H1 (cell line): ENCODE data around the gene F7. TPM values are rescaled to one million over a fixed set of nuclear protein-coding genes. Genes with fewer than 3 reads are reported as not detected.

ENCODE experiments used
- CTCF ChIA-PET: fragments of 300-600 bp; sonication (Branson Sonifier 250); formaldehyde crosslinking; loops from one replicate; lab custom pipeline; 2021; ENCODE audit not compliant: partially characterized antibody; lab: Charles Lee
- POLR2A ChIA-PET: fragments of 300-600 bp; sonication (Branson Sonifier 250); formaldehyde crosslinking; loops from one replicate; lab custom pipeline; 2021; ENCODE audit warnings: inconsistent platforms; ENCODE audit not compliant: partially characterized antibody; lab: Charles Lee
- DNase-seq, 2 experiments: peaks; one replicate each; pipeline versions ENCODE4 v3.0.0 to v3.0.0-alpha.2; 2010 to 2022; ENCODE audit warnings: low spot score in 2 of 2, low read depth in 1 of 2, mixed read lengths in 1 of 2
- FAIRE-seq: peaks from 2 replicates; lab custom pipeline; 2011; peaks lifted over from hg19 to GRCh38; lab: Jason Lieb, UNC
- H2AFZ ChIP-seq: 2 replicates; pipeline ENCODE4 v1.8.1; 2012; ENCODE audit warnings: low read length, inconsistent platforms
- H2AK5ac ChIP-seq: 2 replicates; pipeline ENCODE4 v1.6.1; 2013; ENCODE audit warnings: low read depth, low read length
- H2BK120ac ChIP-seq: replicated peaks from 2 replicates; pipeline ENCODE3; 2013; ENCODE audit warnings: low read depth, low read length, inconsistent platforms
- H2BK12ac ChIP-seq: 2 replicates; pipeline ENCODE4 v1.6.1; 2013; ENCODE audit warnings: low read depth, low read length
- H2BK15ac ChIP-seq: 2 replicates; pipeline ENCODE4 v1.6.1; 2013; ENCODE audit warnings: low read length
- H2BK20ac ChIP-seq: 2 replicates; pipeline ENCODE4 v1.6.1; 2013; ENCODE audit warnings: low read length
- H2BK5ac ChIP-seq: 2 replicates; pipeline ENCODE4 v1.6.1; 2013; ENCODE audit warnings: low read depth, low read length
- H3K14ac ChIP-seq: 2 replicates; pipeline ENCODE4 v1.6.1; 2013; ENCODE audit warnings: inconsistent platforms; ENCODE audit not compliant: insufficient read length
- H3K18ac ChIP-seq: 2 replicates; pipeline ENCODE4 v1.6.1; 2013; ENCODE audit warnings: low read length; ENCODE audit errors: extremely low read depth
- H3K23ac ChIP-seq: 2 replicates; pipeline ENCODE4 v1.6.1; 2013; ENCODE audit warnings: inconsistent platforms; ENCODE audit not compliant: insufficient read length
- H3K23me2 ChIP-seq: 2 replicates; pipeline ENCODE4 v1.6.1; 2013; ENCODE audit warnings: low read depth, low read length
- H3K27ac ChIP-seq: 2 replicates; pipeline ENCODE4 v1.6.1; 2011; ENCODE audit warnings: low read depth, low read length, inconsistent platforms
- H3K27me3 ChIP-seq, 4 experiments: replicated peaks in 1 of 4; 1 replicate in 1 of 4; 2 replicates in 3 of 4; pipeline versions ENCODE4 v1.6.1 to v1.8.1; 2011 to 2013; ENCODE audit warnings: low read length in 3 of 4, mild to moderate bottlenecking in 3 of 4, inconsistent platforms in 2 of 4, mixed read lengths in 2 of 4, moderate library complexity in 1 of 4; ENCODE audit not compliant: control insufficient read depth in 3 of 4, insufficient read depth in 3 of 4; ENCODE audit errors: extremely low read depth in 1 of 4
- H3K36me3 ChIP-seq, 4 experiments: 2 replicates each; pipeline versions ENCODE4 v1.6.1 to v1.8.1; 2011 to 2013; ENCODE audit warnings: mild to moderate bottlenecking in 4 of 4, low read length in 3 of 4, moderate library complexity in 2 of 4, control low read depth in 1 of 4, inconsistent platforms in 1 of 4; ENCODE audit not compliant: insufficient read depth in 4 of 4, control insufficient read depth in 2 of 4
- H3K4ac ChIP-seq: replicated peaks from 2 replicates; pipeline ENCODE3; 2013; ENCODE audit warnings: low read length, low read depth, mixed read lengths, inconsistent platforms; ENCODE audit not compliant: insufficient read length
- H3K4me1 ChIP-seq, 4 experiments: replicated peaks in 1 of 4; 1 replicate in 1 of 4; 2 replicates in 3 of 4; pipeline versions ENCODE4 v1.6.1 to v1.8.1; 2011 to 2013; ENCODE audit warnings: low read length in 3 of 4, inconsistent platforms in 2 of 4, mixed read lengths in 1 of 4; ENCODE audit not compliant: insufficient read depth in 4 of 4, control insufficient read depth in 3 of 4
- H3K4me2 ChIP-seq, 2 experiments: 2 replicates each; pipeline versions ENCODE4 v1.6.1 to v1.8.1; 2011 to 2013; ENCODE audit warnings: low read depth in 2 of 2, low read length in 2 of 2, control low read depth in 1 of 2, inconsistent platforms in 1 of 2, mild to moderate bottlenecking in 1 of 2; ENCODE audit not compliant: insufficient read depth in 1 of 2
- H3K4me3 ChIP-seq, 4 experiments: fragments of 200-600, 300-600 bp in 1 of 4; sonication (generic), shearing (Covaris generic), sonication (Bioruptor Twin) in 1 of 4; 2 replicates each; pipeline versions ENCODE4 v1.5.1 to v1.8.1; 2011 to 2016; ENCODE audit warnings: low read length in 4 of 4, low read depth in 3 of 4, control low read depth in 2 of 4, inconsistent platforms in 2 of 4, mild to moderate bottlenecking in 2 of 4, mixed read lengths in 1 of 4, moderate library complexity in 1 of 4; ENCODE audit not compliant: insufficient read depth in 2 of 4; ENCODE audit errors: extremely low read depth in 1 of 4
- H3K56ac ChIP-seq: replicated peaks from 2 replicates; pipeline ENCODE3; 2013; ENCODE audit warnings: low read depth, mild to moderate bottlenecking, mixed read lengths, low read length, inconsistent platforms; ENCODE audit not compliant: insufficient read length
- H3K79me1 ChIP-seq: 2 replicates; pipeline ENCODE4 v1.6.1; 2013; ENCODE audit warnings: low read depth, low read length, control low read depth
- H3K79me2 ChIP-seq, 2 experiments: 2 replicates each; pipeline versions ENCODE4 v1.6.1 to v1.8.1; 2012 to 2013; ENCODE audit warnings: low read length in 2 of 2, mild to moderate bottlenecking in 2 of 2, inconsistent platforms in 1 of 2; ENCODE audit not compliant: insufficient read depth in 2 of 2, control insufficient read depth in 1 of 2
- H3K9ac ChIP-seq, 4 experiments: replicated peaks in 1 of 4; 1 replicate in 1 of 4; 2 replicates in 3 of 4; pipeline versions ENCODE4 v1.6.1 to v1.8.1; 2011 to 2013; ENCODE audit warnings: low read depth in 3 of 4, low read length in 3 of 4, control low read depth in 2 of 4, mild to moderate bottlenecking in 2 of 4, moderate library complexity in 2 of 4, inconsistent platforms in 1 of 4; ENCODE audit errors: extremely low read depth in 1 of 4
- H3K9me3 ChIP-seq, 2 experiments: 2 replicates each; pipeline versions ENCODE4 v1.6.1 to v1.8.1; 2012 to 2013; ENCODE audit warnings: mild to moderate bottlenecking in 2 of 2, moderate library complexity in 2 of 2, control low read depth in 1 of 2, inconsistent platforms in 1 of 2, low read depth in 1 of 2, low read length in 1 of 2, mixed read lengths in 1 of 2; ENCODE audit not compliant: insufficient read depth in 2 of 2
- H4K20me1 ChIP-seq, 2 experiments: replicated peaks in 1 of 2; 2 replicates each; pipeline versions ENCODE3 to v1.8.1; 2011 to 2013; ENCODE audit warnings: inconsistent platforms in 2 of 2, low read length in 2 of 2, mild to moderate bottlenecking in 1 of 2; ENCODE audit not compliant: insufficient read depth in 2 of 2, control insufficient read depth in 1 of 2
- H4K5ac ChIP-seq: 2 replicates; pipeline ENCODE4 v1.6.1; 2013; ENCODE audit warnings: low read length, low read depth, mixed read lengths, inconsistent platforms; ENCODE audit not compliant: insufficient read length
- H4K8ac ChIP-seq: 2 replicates; pipeline ENCODE4 v1.8.0; 2013; ENCODE audit warnings: mild to moderate bottlenecking, moderate library complexity, low read length, inconsistent platforms; ENCODE audit not compliant: insufficient read depth; ENCODE audit errors: extremely low read depth
- H4K91ac ChIP-seq: replicated peaks from 2 replicates; pipeline ENCODE3; 2013; ENCODE audit warnings: low read length, mixed read lengths, inconsistent platforms; ENCODE audit not compliant: insufficient read length
- SP4 ChIP-seq: IDR thresholded peaks from 2 replicates; pipeline ENCODE4 v1.6.1; 2012; ENCODE audit warnings: low read length, inconsistent platforms
- WGBS, 2 experiments: shearing (Covaris generic) in 1 of 2; methylation state at CpG; one replicate each; pipeline versions ENCODE4 v1.1.6 to v1.1.7; 2013 to 2015; ENCODE audit warnings: low lambda C conversion rate in 2 of 2, mixed read lengths in 2 of 2, inconsistent platforms in 1 of 2, low coverage in 1 of 2, missing lambda C conversion rate in 1 of 2; ENCODE audit not compliant: insufficient replicate concordance in 2 of 2, insufficient coverage in 1 of 2, insufficient read length in 1 of 2; ENCODE audit errors: extremely low coverage in 1 of 2, missing lambda C conversion rate in 1 of 2; 5-methylcytosine and 5-hydroxymethylcytosine counted together
- polyA plus RNA-seq, 7 experiments: library from polyadenylated mRNA; depleted of rRNA in 3 of 7; stranded (reverse) in 5 of 7; unstranded in 2 of 7; fragments of >200 nt in 5 of 7; fragments of 200-250 nt in 2 of 7; gene quantifications; 1 replicate in 5 of 7; 2 replicates in 1 of 7; 4 replicates in 1 of 7; pipeline versions ENCODE4 v1.2.1 to v1.2.3, GENCODE V29; 2011 to 2013; ENCODE audit warnings: missing spikeins in 2 of 7, mixed read lengths in 2 of 7
- total RNA-seq: library from RNA; stranded (reverse); fragmentation: NEBNext Ultra II Directional; extraction: Animal tissue kit (Norgen Biotek cat#: 25700); gene quantifications from 2 replicates; pipeline ENCODE4 v1.2.1, GENCODE V29; 2021

Gene F7
- total and polyA plus RNA-seq, 2 of the 8 experiments (the other 6 are each of a cell fraction or from before 2014, with no cell fraction given), result 0.43 to 0.98 TPM

GRCh38 chr13:113078902-113079780 is 26.4 kb upstream of the F7 start:
- WGBS, 2 experiments, result 86% methylated on average over 27 of the region's 27 CpGs; no CpG with 5 or more reads in 1 of the 2 experiments
- POLR2A ChIA-PET, result no interaction called here
- Histone ChIP-seq H3K36me3 (peaks cover 0 to 3% (median 0%) of the 10 kb centered on the region in 4 experiments; a peak in 5 of 8 replicates), H3K79me1 (no peaks in the 10 kb centered on the region), H2BK12ac (no peak overlapping the region), H3K4me1 (no peaks in the 10 kb centered on the region), H3K4me3 (no peak overlapping the region), H2BK15ac (no peak overlapping the region), H3K4me2 (no peak overlapping the region), H3K27me3 (no peaks in the 10 kb centered on the region), H4K91ac (no peak overlapping the region), H4K5ac (no peak overlapping the region), H3K56ac (no peak overlapping the region), H2AFZ (no peak overlapping the region), H3K9ac (no peak overlapping the region), H3K27ac (no peak overlapping the region), H3K23me2 (no peaks in the 10 kb centered on the region), H3K79me2 (no peaks in the 10 kb centered on the region), H2BK120ac (no peak overlapping the region), H3K18ac (no peak overlapping the region), H2BK5ac (no peak overlapping the region; the same call in 1 of the 2 replicates), H3K14ac (no peak overlapping the region), H4K8ac (no peak overlapping the region), H3K9me3 (no peaks in the 10 kb centered on the region), H2AK5ac (no peak overlapping the region), H3K23ac (no peak overlapping the region), H2BK20ac (no peak overlapping the region), H4K20me1 (no peaks in the 10 kb centered on the region), H3K4ac (no peak overlapping the region)
- DNase-seq, result no peak
- CTCF ChIA-PET, result interaction anchor here (1.0 kb wide), 1 partner anchor 10 kb away, joined by 5 read pairs; no protein-coding TSS in a partner anchor
- no peak for TF ChIP-seq SP4
- FAIRE-seq, result no peak
